ENCODE data around the gene YPEL5. TPM values are rescaled to one million over a fixed set of nuclear protein-coding genes. Genes with fewer than 3 reads are reported as not detected.

YPEL5 gene
- polyA plus RNA-seq, 3 donors: 231 to 254 (median 235) TPM

DNA sequence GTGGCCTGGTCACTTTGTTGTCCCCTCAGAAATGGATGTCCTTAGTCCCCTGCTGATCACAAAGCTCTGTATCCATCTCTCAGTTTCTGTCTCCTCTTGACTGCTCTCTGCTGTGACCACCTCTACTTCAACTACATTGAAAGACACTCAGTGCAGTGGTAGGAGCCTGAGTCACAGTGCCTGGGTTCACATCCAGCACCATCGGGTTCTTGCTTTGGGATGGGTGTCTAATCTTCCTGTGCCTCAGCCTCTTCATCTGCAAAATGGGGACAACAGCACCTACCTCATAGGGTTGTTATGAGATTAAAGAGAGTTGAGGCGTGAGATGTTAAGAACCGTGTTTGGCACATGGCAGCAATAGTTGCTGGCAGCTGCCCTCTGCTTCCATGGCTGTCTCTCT lies 30.6 kb downstream of the YPEL5 start:
- 100% methylated on average over 2 of the region's 3 CpGs for WGBS (ENCODE audit: insufficient coverage)
- Histone ChIP-seq H3K4me2 (replicated peaks; ENCODE audit: extremely low read depth, low read length, poor library complexity, severe bottlenecking) (no peak overlapping the region), H2AFZ (ENCODE audit: insufficient read depth, low read depth, low read length, poor library complexity, severe bottlenecking) (no peak overlapping the region), H3K9ac (ENCODE audit: insufficient read depth, low read length, poor library complexity, severe bottlenecking) (no peak overlapping the region), H3K27me3 (ENCODE audit: control insufficient read depth in 2 of 2, insufficient read depth in 2 of 2, low read length in 2 of 2) (no peaks in the 10 kb centered on the region), H3K36me3 (replicated peaks in 1 of 2; ENCODE audit: control insufficient read depth in 1 of 2, insufficient read depth in 2 of 2, low read length in 2 of 2) (no peaks in the 10 kb centered on the region), H3K4me3 (replicated peaks in 1 of 3; ENCODE audit: low read depth in 2 of 3, low read length in 3 of 3) (no peak overlapping the region), H4K20me1 (ENCODE audit: insufficient read depth, low read length) (no peaks in the 10 kb centered on the region), H3K79me2 (ENCODE audit: insufficient read depth, low read length) (no peaks in the 10 kb centered on the region), H3K4me1 (ENCODE audit: control insufficient read depth in 1 of 2, insufficient read depth in 2 of 2, low read length in 2 of 2) (no peaks in the 10 kb centered on the region), H3K27ac (ENCODE audit: low read depth in 1 of 2, low read length in 2 of 2) (no peak overlapping the region), H3K9me3 (replicated peaks in 1 of 2; ENCODE audit: control insufficient read depth in 1 of 2, insufficient read depth in 1 of 2, low read length in 2 of 2) (no peaks in the 10 kb centered on the region)
- TF ChIP-seq, protein P1, sequence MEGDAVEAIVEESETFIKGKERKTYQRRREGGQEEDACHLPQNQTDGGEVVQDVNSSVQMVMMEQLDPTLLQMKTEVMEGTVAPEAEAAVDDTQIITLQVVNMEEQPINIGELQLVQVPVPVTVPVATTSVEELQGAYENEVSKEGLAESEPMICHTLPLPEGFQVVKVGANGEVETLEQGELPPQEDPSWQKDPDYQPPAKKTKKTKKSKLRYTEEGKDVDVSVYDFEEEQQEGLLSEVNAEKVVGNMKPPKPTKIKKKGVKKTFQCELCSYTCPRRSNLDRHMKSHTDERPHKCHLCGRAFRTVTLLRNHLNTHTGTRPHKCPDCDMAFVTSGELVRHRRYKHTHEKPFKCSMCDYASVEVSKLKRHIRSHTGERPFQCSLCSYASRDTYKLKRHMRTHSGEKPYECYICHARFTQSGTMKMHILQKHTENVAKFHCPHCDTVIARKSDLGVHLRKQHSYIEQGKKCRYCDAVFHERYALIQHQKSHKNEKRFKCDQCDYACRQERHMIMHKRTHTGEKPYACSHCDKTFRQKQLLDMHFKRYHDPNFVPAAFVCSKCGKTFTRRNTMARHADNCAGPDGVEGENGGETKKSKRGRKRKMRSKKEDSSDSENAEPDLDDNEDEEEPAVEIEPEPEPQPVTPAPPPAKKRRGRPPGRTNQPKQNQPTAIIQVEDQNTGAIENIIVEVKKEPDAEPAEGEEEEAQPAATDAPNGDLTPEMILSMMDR (IDR thresholded peaks at IDR 0.05): no peak
- no peaks in the 10 kb centered on the region for H3K36me3 Mint-ChIP-seq
- H3K27me3 Mint-ChIP-seq (ENCODE audit: low read depth in 3 of 3): peaks cover 0 to 6% (median 4%) of the 10 kb centered on the region in 3 donors
- intact Hi-C loops (cut with micrococcal nuclease): no loop called here
- no peak overlapping the region for H3K4me3 Mint-ChIP-seq
- DNase-seq: no peak
- H3K9me3 Mint-ChIP-seq: no peaks in the 10 kb centered on the region
- H3K4me1 Mint-ChIP-seq: no peaks in the 10 kb centered on the region
- no peak overlapping the region for H3K27ac Mint-ChIP-seq

- Histone ChIP-seq H3K36me3 (replicated peaks in 1 of 2; ENCODE audit: control insufficient read depth in 1 of 2, insufficient read depth in 2 of 2, low read length in 2 of 2) (no peaks in the 10 kb centered on the region), H3K4me2 (replicated peaks; ENCODE audit: extremely low read depth, low read length, poor library complexity, severe bottlenecking) (no peak overlapping the region), H3K9ac (ENCODE audit: insufficient read depth, low read length, poor library complexity, severe bottlenecking) (no peak overlapping the region), H3K79me2 (ENCODE audit: insufficient read depth, low read length) (no peaks in the 10 kb centered on the region), H3K4me3 (replicated peaks in 1 of 3; ENCODE audit: low read depth in 2 of 3, low read length in 3 of 3) (no peak overlapping the region), H2AFZ (ENCODE audit: insufficient read depth, low read depth, low read length, poor library complexity, severe bottlenecking) (no peak overlapping the region), H3K4me1 (ENCODE audit: control insufficient read depth in 1 of 2, insufficient read depth in 2 of 2, low read length in 2 of 2) (no peaks in the 10 kb centered on the region), H3K27ac (ENCODE audit: low read depth in 1 of 2, low read length in 2 of 2) (no peak overlapping the region), H3K9me3 (replicated peaks in 1 of 2; ENCODE audit: control insufficient read depth in 1 of 2, insufficient read depth in 1 of 2, low read length in 2 of 2) (no peaks in the 10 kb centered on the region), H4K20me1 (ENCODE audit: insufficient read depth, low read length) (no peaks in the 10 kb centered on the region), H3K27me3 (ENCODE audit: control insufficient read depth in 2 of 2, insufficient read depth in 2 of 2, low read length in 2 of 2) (no peaks in the 10 kb centered on the region)
- H3K4me1 Mint-ChIP-seq: no peaks in the 10 kb centered on the region
- no peaks in the 10 kb centered on the region for H3K36me3 Mint-ChIP-seq
- peaks cover 0 to 7% (median 4%) of the 10 kb centered on the region in 3 donors for H3K27me3 Mint-ChIP-seq (ENCODE audit: low read depth in 3 of 3)
- no peak overlapping the region for H3K4me3 Mint-ChIP-seq
- 95% methylated on average over 3 of the region's 4 CpGs for WGBS (ENCODE audit: insufficient coverage)
- H3K27ac Mint-ChIP-seq: no peak overlapping the region
- DNase-seq: no peak
- intact Hi-C loops (cut with micrococcal nuclease): no loop called here
- H3K9me3 Mint-ChIP-seq: peaks cover 0 to under 1% (median 0%) of the 10 kb centered on the region in 7 donors
- TF ChIP-seq, protein P1 (IDR thresholded peaks at IDR 0.05): no peak
These were observed 31.1 kb downstream of the YPEL5 start for GRCh38 chr2:30177956-30178355.

Measured in CD14-positive monocyte (primary cell).